SU-DHL-6 (cell line): ENCODE results near the gene REEP3.
"Not testable (repeated sequence)": the region's sequence is repeated elsewhere in the genome, so short reads cannot be mapped to it uniquely, and the experiment has no call there.

Experiments
- H2AFZ ChIP-seq: fragments of 200-600 bp; sonication (generic); 2 replicates; pipeline ENCODE4 v1.6.1; 2014; ENCODE audit warnings: low read depth, mild to moderate bottlenecking, moderate library complexity, mixed read lengths, antibody characterized with exemption, low read length; ENCODE audit not compliant: severe bottlenecking
- H3F3A ChIP-seq: fragments of 200-600 bp; shearing (Covaris generic); 2 replicates; pipeline ENCODE4 v1.6.0; 2016; ENCODE audit warnings: antibody characterized with exemption, mild to moderate bottlenecking; ENCODE audit not compliant: insufficient read depth
- H3K27ac ChIP-seq: fragments of 200-600 bp; sonication (generic); 2 replicates; pipeline ENCODE4 v1.5.1; 2016; ENCODE audit warnings: low read depth, mild to moderate bottlenecking, low read length, moderate library complexity, mixed read lengths
- H3K27me3 ChIP-seq: fragments of 200-600 bp; sonication (generic), shearing (Covaris generic); 2 replicates; pipeline ENCODE4 v1.6.0; 2014; ENCODE audit warnings: mild to moderate bottlenecking, low read length
- H3K36me3 ChIP-seq: fragments of 200-600 bp; sonication (generic); 2 replicates; pipeline ENCODE4 v1.6.1; 2014; ENCODE audit warnings: mild to moderate bottlenecking, low read length, mixed read lengths
- H3K4me2 ChIP-seq: fragments of 300-600, 200-600 bp; shearing (Covaris generic), sonication (generic); 2 replicates; pipeline ENCODE4 v1.6.0; 2014; ENCODE audit warnings: low read length, low read depth, mild to moderate bottlenecking; ENCODE audit not compliant: poor library complexity, severe bottlenecking
- H3K4me3 ChIP-seq: fragments of 200-600 bp; sonication (generic); 2 replicates; pipeline ENCODE4 v1.5.1; 2014; ENCODE audit warnings: antibody characterized with exemption, low read length, mild to moderate bottlenecking, mixed read lengths; ENCODE audit not compliant: insufficient read depth, poor library complexity, severe bottlenecking
- H3K79me2 ChIP-seq: fragments of 200-600 bp; sonication (generic); 2 replicates; pipeline ENCODE4 v1.6.1; 2014; ENCODE audit warnings: mild to moderate bottlenecking, low read length, moderate library complexity; ENCODE audit not compliant: insufficient read depth
- H3K9ac ChIP-seq: fragments of 200-600 bp; sonication (generic); 2 replicates; pipeline ENCODE4 v1.7.0; 2014; ENCODE audit warnings: mild to moderate bottlenecking, low read length
- H3K9me2 ChIP-seq: fragments of 200-600 bp; sonication (generic); replicated peaks from 2 replicates; pipeline ENCODE4 v1.6.1; 2014; ENCODE audit warnings: low read length; ENCODE audit not compliant: insufficient read depth
- H3K9me3 ChIP-seq: fragments of 200-600 bp; sonication (generic); 2 replicates; pipeline ENCODE4 v1.6.1; 2014; ENCODE audit warnings: low read length, mixed read lengths; ENCODE audit not compliant: insufficient read depth
- H4K20me1 ChIP-seq: fragments of 200-600 bp; sonication (generic); 2 replicates; pipeline ENCODE4 v1.6.1; 2014; ENCODE audit warnings: low read depth, mild to moderate bottlenecking, antibody characterized with exemption, low read length, moderate library complexity, mixed read lengths
- EZH2phosphoT487 ChIP-seq: fragments of 200-600 bp; sonication (generic), shearing (Covaris generic); conservative IDR thresholded peaks from 2 replicates; pipeline ENCODE4 v1.6.1; 2018; ENCODE audit warnings: mild to moderate bottlenecking, antibody characterized with exemption, low read length, moderate library complexity, mixed read lengths
- TF ChIP-seq, protein P1 (sequence below): fragments of 200-600 bp; sonication (generic); IDR thresholded peaks from one replicate; pipeline ENCODE4 v1.5.1; 2017; ENCODE audit warnings: antibody characterized with exemption, mild to moderate bottlenecking, low read length, moderate library complexity; ENCODE audit not compliant: insufficient read depth, poor library complexity, severe bottlenecking

The REEP3 gene

DNA sequence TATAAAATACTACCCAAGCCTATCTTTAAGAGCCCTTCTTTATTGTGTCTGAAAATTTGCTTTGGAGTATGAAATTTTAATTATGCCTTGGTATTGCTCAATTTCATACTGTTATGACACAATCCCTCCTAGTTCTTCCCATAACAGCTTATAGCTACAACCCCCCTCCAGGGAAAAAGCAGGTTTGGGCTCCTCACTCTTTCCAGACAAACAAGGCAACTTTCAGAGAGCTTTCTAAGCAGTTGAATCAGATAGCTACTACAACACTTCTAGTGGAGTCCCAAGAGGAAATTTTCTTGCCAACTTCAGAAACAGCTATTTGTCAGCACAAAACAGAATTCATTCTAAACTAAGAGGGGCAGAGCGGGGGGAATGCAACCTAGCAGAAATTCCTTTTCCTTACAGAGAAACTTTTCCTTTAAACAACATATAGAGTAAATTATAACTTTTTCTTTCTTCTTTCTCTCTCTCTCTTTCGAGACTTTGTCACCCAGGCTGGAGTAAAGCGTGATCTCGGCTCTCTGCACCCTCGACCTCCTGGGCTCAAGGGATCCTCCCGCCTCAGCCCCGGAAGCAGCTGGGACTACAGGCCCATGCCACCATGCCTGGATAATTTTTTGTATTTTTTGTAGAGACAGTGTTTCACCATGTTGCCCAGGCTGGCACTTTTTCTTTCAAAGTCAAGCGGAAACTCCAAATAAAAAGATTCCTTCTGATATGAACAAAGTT is 29.4 kb upstream of the REEP3 start:
- Histone ChIP-seq H3K4me3 (no peak overlapping the region), H4K20me1 (no peaks in the 10 kb centered on the region), H3K9me2 (no peaks in the 10 kb centered on the region; the same call in 1 of the 2 replicates), H3K36me3 (no peaks in the 10 kb centered on the region), H3K27ac (no peak overlapping the region), H3K9me3 (no peaks in the 10 kb centered on the region), H3F3A (no peaks in the 10 kb centered on the region), H2AFZ (no peak overlapping the region), H3K79me2 (no peaks in the 10 kb centered on the region; the same call in 1 of the 2 replicates), H3K27me3 (no peaks in the 10 kb centered on the region), H3K4me2 (no peak overlapping the region), H3K9ac (no peak overlapping the region)
- TF ChIP-seq, protein P1, sequence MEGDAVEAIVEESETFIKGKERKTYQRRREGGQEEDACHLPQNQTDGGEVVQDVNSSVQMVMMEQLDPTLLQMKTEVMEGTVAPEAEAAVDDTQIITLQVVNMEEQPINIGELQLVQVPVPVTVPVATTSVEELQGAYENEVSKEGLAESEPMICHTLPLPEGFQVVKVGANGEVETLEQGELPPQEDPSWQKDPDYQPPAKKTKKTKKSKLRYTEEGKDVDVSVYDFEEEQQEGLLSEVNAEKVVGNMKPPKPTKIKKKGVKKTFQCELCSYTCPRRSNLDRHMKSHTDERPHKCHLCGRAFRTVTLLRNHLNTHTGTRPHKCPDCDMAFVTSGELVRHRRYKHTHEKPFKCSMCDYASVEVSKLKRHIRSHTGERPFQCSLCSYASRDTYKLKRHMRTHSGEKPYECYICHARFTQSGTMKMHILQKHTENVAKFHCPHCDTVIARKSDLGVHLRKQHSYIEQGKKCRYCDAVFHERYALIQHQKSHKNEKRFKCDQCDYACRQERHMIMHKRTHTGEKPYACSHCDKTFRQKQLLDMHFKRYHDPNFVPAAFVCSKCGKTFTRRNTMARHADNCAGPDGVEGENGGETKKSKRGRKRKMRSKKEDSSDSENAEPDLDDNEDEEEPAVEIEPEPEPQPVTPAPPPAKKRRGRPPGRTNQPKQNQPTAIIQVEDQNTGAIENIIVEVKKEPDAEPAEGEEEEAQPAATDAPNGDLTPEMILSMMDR, result no peak

DNA sequence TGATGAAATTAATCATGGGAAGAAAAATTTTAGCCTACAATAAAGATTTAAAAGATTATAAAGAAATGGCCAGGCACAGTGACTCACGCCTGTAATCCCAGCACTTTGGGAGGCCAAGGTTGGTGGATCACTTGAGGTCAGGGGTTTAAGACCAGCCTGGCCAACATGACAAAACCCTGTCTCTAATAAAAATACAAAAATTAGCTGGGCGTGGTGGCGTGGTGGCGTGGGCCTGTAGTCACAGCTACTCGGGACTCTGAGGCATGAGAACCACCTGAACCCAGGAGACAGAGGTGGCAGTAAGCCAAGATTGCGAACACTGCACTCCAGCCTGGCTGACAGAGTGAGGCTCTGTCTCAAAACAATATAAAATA is 28.9 kb upstream of the REEP3 start:
- H3K79me2 ChIP-seq, H3K9me3 ChIP-seq, H3K4me2 ChIP-seq, H4K20me1 ChIP-seq, H3K36me3 ChIP-seq, H3K9me2 ChIP-seq, H3K9ac ChIP-seq, H2AFZ ChIP-seq, H3K27ac ChIP-seq, H3K27me3 ChIP-seq, H3K4me3 ChIP-seq, H3F3A ChIP-seq: not testable (repeated sequence)

DNA sequence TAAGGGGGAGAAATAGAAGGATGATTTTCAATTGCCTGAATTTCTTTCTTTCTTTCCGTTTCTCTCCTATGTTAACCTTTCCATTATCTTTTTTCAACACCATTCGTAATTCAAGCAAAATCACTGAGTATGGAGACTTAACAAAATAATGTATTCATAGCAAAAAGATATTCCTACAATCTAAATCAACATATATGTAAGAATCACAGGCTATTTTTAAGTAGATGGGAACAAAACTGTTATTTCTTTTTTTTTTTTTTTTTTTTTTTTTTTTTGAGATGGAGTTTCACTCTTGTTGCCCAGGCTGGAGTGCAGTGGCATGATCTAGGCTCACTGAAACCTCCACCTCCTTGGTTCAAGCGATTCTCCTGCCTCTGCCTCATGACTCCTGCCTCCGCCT is 28.2 kb upstream of the REEP3 start:
- H3K79me2 ChIP-seq, result no peaks in the 10 kb centered on the region; the same call in 1 of the 2 replicates
- H3K9ac ChIP-seq, result no peak overlapping the region
- H3K4me2 ChIP-seq, result no peak overlapping the region

DNA sequence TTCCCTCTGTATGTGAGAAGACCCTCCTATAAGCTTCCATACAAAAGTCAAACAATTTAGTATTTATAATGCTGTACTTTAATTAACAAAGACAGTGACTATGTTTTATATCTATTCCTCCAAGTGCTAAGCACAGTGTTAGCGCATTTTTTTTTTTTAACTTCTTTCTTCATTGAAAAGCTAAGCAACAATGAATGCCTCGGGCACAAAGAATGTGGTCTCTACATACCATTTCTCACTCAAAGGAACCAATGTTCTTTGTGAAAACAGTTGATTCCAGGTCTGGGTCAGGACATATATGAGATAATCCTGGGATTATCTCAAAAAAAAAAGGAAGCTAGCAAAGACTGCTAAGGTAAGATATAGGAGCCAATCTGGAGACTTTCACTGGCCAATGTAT is 26.2 kb upstream of the REEP3 start:
- Histone ChIP-seq H3K9ac (no peak overlapping the region), H3K27me3 (no peaks in the 10 kb centered on the region), H3K4me2 (no peak overlapping the region), H3K27ac (no peak overlapping the region), H3K9me3 (no peaks in the 10 kb centered on the region), H2AFZ (no peak overlapping the region), H3K36me3 (no peaks in the 10 kb centered on the region), H3K4me3 (no peak overlapping the region), H3F3A (no peaks in the 10 kb centered on the region), H3K79me2 (no peaks in the 10 kb centered on the region; the same call in 1 of the 2 replicates), H3K9me2 (no peaks in the 10 kb centered on the region; the same call in 1 of the 2 replicates), H4K20me1 (no peaks in the 10 kb centered on the region)
- TF ChIP-seq EZH2phosphoT487, result no peak
- TF ChIP-seq, protein P1, result no peak

More for the DNA sequence above, 28.2 kb upstream of the REEP3 start:
- Histone ChIP-seq H3K27ac (no peak overlapping the region), H3K9me2 (no peaks in the 10 kb centered on the region; the same call in 1 of the 2 replicates), H4K20me1 (no peaks in the 10 kb centered on the region), H2AFZ (no peak overlapping the region), H3F3A (no peaks in the 10 kb centered on the region), H3K4me3 (no peak overlapping the region), H3K36me3 (no peaks in the 10 kb centered on the region), H3K27me3 (no peaks in the 10 kb centered on the region), H3K9me3 (no peaks in the 10 kb centered on the region)
- TF ChIP-seq, protein P1, result no peak
- no peak for TF ChIP-seq EZH2phosphoT487
